Lung (tissue), 12 donors: Measurements from ENCODE around the gene AKR1C8. TPM values are rescaled to one million over a fixed set of nuclear protein-coding genes. Genes with fewer than 3 reads are reported as not detected.
"Not testable (repeated sequence)": the region's sequence is repeated elsewhere in the genome, so short reads cannot be mapped to it uniquely, and the experiment has no call there.

ENCODE experiments used
- ATAC-seq: fragments of 200-7000 bp; cut with Tn5 transposase; one replicate; pipeline ENCODE4 v1.9.1; 2020; ENCODE audit warnings: moderate number of reproducible peaks; ENCODE audit not compliant: insufficient read depth, low FRiP score
- DNase-seq, 3 donors: peaks; one replicate each; pipeline ENCODE4 v3.0.0-alpha.2; 2013 to 2017
- H3K27ac ChIP-seq, 2 donors: one replicate each; pipeline ENCODE4 v1.5.1; 2013; ENCODE audit warnings: mild to moderate bottlenecking in 2 of 2, moderate library complexity in 2 of 2, control low read depth in 1 of 2, inconsistent platforms in 1 of 2, low read depth in 1 of 2, low read length in 1 of 2
- H3K27me3 ChIP-seq, 3 donors: one replicate each; pipeline ENCODE4 v1.5.1; 2013; ENCODE audit warnings: low read length in 2 of 3; ENCODE audit not compliant: control insufficient read depth in 3 of 3, insufficient read depth in 3 of 3
- H3K36me3 ChIP-seq, 4 donors: one replicate each; pipeline ENCODE4 v1.5.1; 2013; ENCODE audit warnings: low read length in 4 of 4, mild to moderate bottlenecking in 1 of 4, moderate library complexity in 1 of 4; ENCODE audit not compliant: control insufficient read depth in 4 of 4, insufficient read depth in 4 of 4
- H3K4me1 ChIP-seq, 5 donors: one replicate each; pipeline ENCODE4 v1.5.1; 2013; ENCODE audit warnings: low read length in 5 of 5, mild to moderate bottlenecking in 2 of 5, moderate library complexity in 1 of 5; ENCODE audit not compliant: control insufficient read depth in 5 of 5, insufficient read depth in 5 of 5
- H3K4me3 ChIP-seq: one replicate; pipeline ENCODE4 v1.5.1; 2013; ENCODE audit warnings: mild to moderate bottlenecking, control low read depth, moderate library complexity
- H3K9ac ChIP-seq, 2 donors: one replicate each; pipeline ENCODE4 v1.5.1; 2013; ENCODE audit warnings: low read length in 2 of 2, control low read depth in 1 of 2; ENCODE audit not compliant: insufficient read depth in 1 of 2
- H3K9me3 ChIP-seq, 4 donors: one replicate each; pipeline ENCODE4 v1.5.1; 2013; ENCODE audit warnings: low read length in 3 of 4, mild to moderate bottlenecking in 1 of 4, moderate library complexity in 1 of 4; ENCODE audit not compliant: control insufficient read depth in 4 of 4, insufficient read depth in 3 of 4
- CTCF ChIP-seq: IDR thresholded peaks from 2 replicates; pipeline ENCODE4 v1.5.1; 2012; ENCODE audit warnings: mild to moderate bottlenecking; ENCODE audit errors: control extremely low read depth, extremely low read depth
- WGBS, 2 donors: extraction: QIAGEN DNeasy Blood & Tissue Kit; methylation state at CpG; one replicate each; pipeline ENCODE4 v1.1.7; 2013; 5-methylcytosine and 5-hydroxymethylcytosine counted together
- polyA plus RNA-seq, 2 donors: library from polyadenylated mRNA; stranded (reverse); fragments of 200-250 nt; gene quantifications; one replicate each; pipeline ENCODE4 v1.2.1, GENCODE V29; 2013
- total RNA-seq, 2 donors: library from RNA; depleted of rRNA in 1 of 2; stranded (reverse); fragments of >200 nt in 1 of 2; gene quantifications; one replicate each; pipeline ENCODE4 v1.2.1, GENCODE V29; 2014 to 2021
- donor health status: control.
- donor health status: control.
- donor health status: Bipolar disorder and iron deficiency.
- donor health status: healthy.
- donor health status: DM: yes; HTN: yes; CAD: no.

The AKR1C8 gene
- total and polyA plus RNA-seq, 4 donors = 0.03 to 0.46 (median 0.18) TPM; not detected in 1

GRCh38 chr10:5183923-5184322 is 1.0 kb downstream of the AKR1C8 start:
- Histone ChIP-seq H3K4me1 (peaks cover 0 to 6% (median 0%) of the 10 kb centered on the region in 5 donors), H3K27me3 (no peaks in the 10 kb centered on the region), H3K9me3 (peaks cover 0 to 3% (median 0%) of the 10 kb centered on the region in 4 donors), H3K4me3 (no peak overlapping the region), H3K9ac (no peak overlapping the region), H3K36me3 (no peaks in the 10 kb centered on the region), H3K27ac (no peak overlapping the region)
- DNase-seq (no peak), ATAC-seq (no peak)
- TF ChIP-seq CTCF = no peak
- 83 to 86% methylated on average over 2 of the region's 2 CpGs for WGBS, 2 donors

- DNase-seq, H3K36me3 ChIP-seq, ATAC-seq, H3K4me1 ChIP-seq, H3K27me3 ChIP-seq, H3K9me3 ChIP-seq, H3K4me3 ChIP-seq, H3K9ac ChIP-seq, H3K27ac ChIP-seq: not testable (repeated sequence)
- 87 to 88% methylated on average over 12 of the region's 12 CpGs for WGBS, 2 donors
Observed at GRCh38 chr10:5180503-5180902, 4.4 kb downstream of the AKR1C8 start.

GRCh38 chr10:5175581-5175980 is 9.4 kb downstream of the AKR1C8 start:
- H3K4me3 ChIP-seq, H3K4me1 ChIP-seq, H3K36me3 ChIP-seq, H3K9me3 ChIP-seq, H3K27me3 ChIP-seq, DNase-seq, H3K27ac ChIP-seq, ATAC-seq, H3K9ac ChIP-seq: not testable (repeated sequence)
- 80 to 95% methylated on average over 2 to 3 of the region's 3 CpGs for WGBS, 2 donors

- Histone ChIP-seq H3K9ac (no peak overlapping the region), H3K27me3 (no peaks in the 10 kb centered on the region), H3K27ac (no peak overlapping the region), H3K4me1 (no peaks in the 10 kb centered on the region), H3K4me3 (no peak overlapping the region), H3K9me3 (peaks cover 1 to 12% (median 8%) of the 10 kb centered on the region in 4 donors), H3K36me3 (peaks cover 0 to 2% (median 0%) of the 10 kb centered on the region in 4 donors)
- 72 to 79% methylated on average over 5 of the region's 5 CpGs for WGBS, 2 donors
- DNase-seq = no peak
- no peak for TF ChIP-seq CTCF
- ATAC-seq = no peak
Observed at GRCh38 chr10:5168897-5169420, 16.0 kb downstream of the AKR1C8 start.
